Activated CD4-positive, alpha-beta T cell treated with anti-CD3 and anti-CD28 coated beads for 1 hour (primary cell): ENCODE data around the gene ITPA.

Experiments used
- DNase-seq: peaks from one replicate; pipeline ENCODE4 v3.0.0-alpha.2; 2020

ITPA gene

GRCh38 chr20:3248167-3248992, 39.1 kb downstream of the ITPA start:
- no peak for DNase-seq

GRCh38 chr20:3248993-3249347, 39.7 kb downstream of the ITPA start:
- DNase-seq = no peak

- DNase-seq = no peak
These were observed 40.8 kb downstream of the ITPA start for GRCh38 chr20:3250091-3250504.

- no peak for DNase-seq
These were observed 42.5 kb downstream of the ITPA start for GRCh38 chr20:3251806-3252205.

GRCh38 chr20:3255728-3256127, 46.4 kb downstream of the ITPA start:
- no peak for DNase-seq

- DNase-seq = no peak
These were observed 49.1 kb downstream of the ITPA start for GRCh38 chr20:3258429-3258828.

- DNase-seq = no peak
These were observed 53.3 kb downstream of the ITPA start for GRCh38 chr20:3262566-3262965.

GRCh38 chr20:3270051-3270450, 60.8 kb downstream of the ITPA start:
- DNase-seq = no peak

GRCh38 chr20:3273371-3273770, 64.1 kb downstream of the ITPA start:
- no peak for DNase-seq
